ENCODE results near the gene CUBN.
"Not testable (repeated sequence)": the region's sequence is repeated elsewhere in the genome, so short reads cannot be mapped to it uniquely, and the experiment has no call there.

Gene CUBN

GRCh38 chr10:16852624-16853023, 277.0 kb downstream of the CUBN start:
- no peak for DNase-seq

- no peak for DNase-seq
Observed at GRCh38 chr10:16848562-16849154, 281.0 kb downstream of the CUBN start.

- no peak for DNase-seq
Observed at GRCh38 chr10:16847644-16848043, 282.0 kb downstream of the CUBN start.

- no peak for DNase-seq
Observed at GRCh38 chr10:16845248-16845647, 284.4 kb downstream of the CUBN start.

GRCh38 chr10:16843252-16843870, 286.2 kb downstream of the CUBN start:
- peak; percentile 32 for DNase-seq

GRCh38 chr10:16835228-16835627, 294.4 kb downstream of the CUBN start:
- DNase-seq = no peak

- DNase-seq = no peak
Observed at GRCh38 chr10:16832351-16833080, 297.1 kb downstream of the CUBN start.

GRCh38 chr10:16828701-16829175, 300.9 kb downstream of the CUBN start:
- DNase-seq = no peak

GRCh38 chr10:16828114-16828568, 301.5 kb downstream of the CUBN start:
- DNase-seq = peak; percentile 42

GRCh38 chr10:16827474-16827873, 302.1 kb downstream of the CUBN start:
- DNase-seq = not testable (repeated sequence)

- DNase-seq = no peak
Observed at GRCh38 chr10:16822726-16823360, 306.8 kb downstream of the CUBN start.

GRCh38 chr10:16822027-16822426, 307.6 kb downstream of the CUBN start:
- no peak for DNase-seq

- no peak for DNase-seq
Observed at GRCh38 chr10:16820421-16820820, 309.2 kb downstream of the CUBN start.

- DNase-seq = no peak
Observed at GRCh38 chr10:16820018-16820417, 309.6 kb downstream of the CUBN start.

- no peak for DNase-seq
Observed at GRCh38 chr10:16819436-16819835, 310.2 kb downstream of the CUBN start.

- no peak for DNase-seq
Observed at GRCh38 chr10:16819026-16819425, 310.6 kb downstream of the CUBN start.

- peak; percentile 96 for DNase-seq
Observed at GRCh38 chr10:16817125-16818019, 312.2 kb downstream of the CUBN start, which contains the start of gene RSU1. Gene RSU1 (minus strand): TSS chr10:16817424. CDS start chr10:16817081, 343 bp downstream.

- no peak for DNase-seq
Observed at GRCh38 chr10:16816830-16817124, 312.8 kb downstream of the CUBN start.

- DNase-seq = no peak
Observed at GRCh38 chr10:16816171-16816570, 313.4 kb downstream of the CUBN start.

- DNase-seq = no peak
Observed at GRCh38 chr10:16814012-16814411, 315.6 kb downstream of the CUBN start.

- DNase-seq = no peak
Observed at GRCh38 chr10:16812676-16813075, 316.9 kb downstream of the CUBN start.

GRCh38 chr10:16811765-16812164, 317.8 kb downstream of the CUBN start:
- DNase-seq = no peak

GRCh38 chr10:16811292-16811691, 318.3 kb downstream of the CUBN start:
- no peak for DNase-seq
